DMS79 treated with DMSO at 0.1 percent for 48 hours (cell line): Measurements from ENCODE around the gene MKNK2.
"Not testable (repeated sequence)": the region's sequence is repeated elsewhere in the genome, so short reads cannot be mapped to it uniquely, and the experiment has no call there.

ENCODE experiments used
- DNase-seq: peaks from one replicate; lab custom pipeline; 2025; lab: John Stamatoyannopoulos, UW

Gene MKNK2

DNA sequence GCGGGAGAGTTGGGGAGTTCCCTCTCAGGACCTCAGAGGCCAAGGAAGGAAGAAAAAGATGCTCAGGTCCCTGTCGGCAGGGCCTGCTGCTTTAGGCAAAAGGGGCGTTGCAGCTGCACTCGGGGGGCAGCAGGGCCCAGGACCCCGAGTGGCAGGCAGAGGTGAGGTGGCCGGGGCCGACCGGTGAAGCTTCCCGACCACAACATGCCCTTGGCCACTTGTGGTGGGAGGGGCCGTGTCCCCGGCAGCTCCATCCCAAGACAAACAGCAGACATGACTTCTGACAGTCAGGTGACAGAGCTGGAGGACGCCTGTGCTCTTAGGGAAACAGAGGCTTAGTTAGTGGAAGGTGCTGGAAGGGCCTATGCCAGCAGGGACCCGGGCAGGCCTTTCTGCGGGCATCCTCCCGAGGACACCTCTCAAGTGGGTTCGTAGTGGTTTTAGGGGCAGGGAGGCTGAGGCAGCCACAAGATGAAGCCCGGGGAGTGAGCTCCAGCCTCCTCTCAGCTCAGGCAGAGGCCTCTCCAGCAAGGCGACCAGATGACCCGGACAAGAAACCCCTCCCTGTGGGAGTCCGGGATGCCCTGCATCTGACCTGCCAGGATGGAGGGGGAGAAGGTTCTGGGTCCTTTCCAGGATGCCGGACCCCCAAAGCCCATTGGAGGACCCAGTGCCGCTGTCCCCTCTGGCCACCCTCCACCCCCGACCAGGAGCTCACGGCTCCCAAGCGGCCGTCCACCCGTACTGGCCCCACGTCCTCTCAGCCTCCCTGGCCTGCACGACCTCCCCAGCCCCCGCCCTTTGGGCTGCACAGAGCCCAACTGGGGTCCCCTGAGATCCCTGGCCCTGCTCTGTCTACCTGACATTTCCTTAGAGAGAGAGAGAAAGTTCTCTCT, 59.8 kb downstream of the MKNK2 start:
- no peak for DNase-seq

GRCh38 chr19:1990230-1991017, 60.6 kb downstream of the MKNK2 start:
- no peak for DNase-seq

DNA sequence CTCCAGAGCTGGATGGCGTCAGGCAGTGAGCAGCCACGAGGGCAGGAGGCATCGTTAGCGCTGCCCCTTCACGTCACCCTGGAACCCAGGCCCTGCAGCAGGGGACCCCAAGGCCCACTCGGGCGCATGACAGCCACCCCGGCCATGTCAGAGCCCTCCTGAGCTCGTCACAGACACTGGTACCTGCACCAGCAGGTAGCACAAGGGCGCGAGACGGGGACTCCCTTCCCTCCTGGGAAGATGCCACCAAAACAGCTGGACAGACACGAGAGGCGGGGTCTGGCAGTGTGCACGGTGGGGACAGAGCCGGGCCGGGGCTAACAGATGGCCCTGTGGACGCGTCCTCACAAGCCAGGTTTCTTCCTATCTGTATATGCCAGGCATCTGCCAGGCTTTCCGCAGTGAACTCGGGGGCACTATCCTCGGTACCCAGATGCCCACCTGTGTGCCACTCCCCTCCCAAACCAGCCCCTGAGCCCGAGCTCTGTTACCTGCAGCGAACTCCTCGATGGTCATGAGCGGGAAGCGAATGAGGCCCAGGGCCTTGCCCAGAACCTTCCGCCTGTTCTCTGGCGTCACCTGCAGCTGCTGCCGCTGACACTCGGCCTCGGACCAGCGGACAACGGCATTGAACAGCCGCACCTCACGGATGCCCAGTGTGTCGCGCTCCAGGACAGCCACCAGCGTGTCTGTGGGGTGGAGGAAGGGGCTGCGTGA, 61.4 kb downstream of the MKNK2 start:
- no peak for DNase-seq

DNA sequence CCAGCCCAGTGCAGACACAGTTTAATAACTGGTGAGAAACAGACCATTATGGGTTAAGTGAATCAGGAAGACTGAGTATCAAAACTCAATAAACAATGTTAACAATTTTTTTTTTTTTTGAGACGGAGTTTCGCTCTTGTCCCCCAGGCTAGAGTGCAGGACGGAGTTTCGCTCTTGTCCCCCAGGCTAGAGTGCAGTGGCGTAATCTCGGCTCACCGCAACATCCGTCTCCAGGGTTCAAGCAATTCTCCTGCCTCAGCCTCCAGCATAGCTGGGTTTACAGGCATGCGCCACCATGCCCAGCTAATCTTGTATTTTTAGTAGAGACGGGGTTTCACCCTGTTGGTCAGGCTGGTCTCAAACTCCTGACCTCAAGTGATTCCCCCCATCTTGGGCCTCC, 62.6 kb downstream of the MKNK2 start:
- DNase-seq = not testable (repeated sequence)
